ENCODE results near the gene PDGFD.

The PDGFD gene

GRCh38 chr11:103888541-103888951 is 275.4 kb downstream of the PDGFD start:
- no peak for DNase-seq (ENCODE audit: low spot score)

- DNase-seq (ENCODE audit: low spot score): no peak
Measured at GRCh38 chr11:103887001-103887658, 276.8 kb downstream of the PDGFD start.

DNA sequence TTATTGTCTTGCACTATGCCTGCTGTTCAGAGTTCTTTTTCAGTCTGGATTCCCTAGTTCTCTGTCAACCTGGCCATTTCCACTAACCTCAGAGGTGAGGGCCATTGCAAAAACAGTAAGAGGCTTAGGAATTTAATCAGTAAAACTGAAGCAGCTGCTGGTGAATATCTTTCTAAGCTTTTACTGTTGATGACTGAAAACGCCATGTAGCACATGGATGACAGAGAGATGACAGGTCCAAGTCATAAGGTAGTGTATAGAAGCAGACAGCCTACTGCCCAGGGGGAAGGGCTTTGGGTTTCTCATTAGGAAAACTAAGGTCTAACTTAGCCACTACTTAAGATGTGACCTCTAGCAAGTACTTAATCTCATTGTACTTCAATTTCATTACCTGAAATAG is 280.1 kb downstream of the PDGFD start:
- DNase-seq (ENCODE audit: low spot score): no peak

DNA sequence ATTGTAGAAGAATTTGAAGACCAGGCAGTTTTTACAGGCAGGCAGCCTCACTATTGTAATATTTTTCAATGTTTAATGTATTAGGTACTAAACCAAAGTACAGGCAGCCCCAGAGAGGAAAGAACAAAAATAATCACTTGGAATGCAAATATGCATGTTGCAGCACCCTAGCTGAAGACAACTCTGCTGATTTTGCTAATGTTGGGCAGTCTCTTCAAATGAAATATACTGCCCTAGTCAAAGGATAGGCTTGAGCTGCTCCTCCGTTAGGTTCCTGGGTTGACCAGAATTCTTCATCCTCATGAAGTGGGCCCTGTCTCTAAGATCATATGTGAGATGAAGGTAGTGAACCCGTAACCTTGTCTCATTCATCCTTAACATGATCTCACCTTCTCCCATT is 280.7 kb downstream of the PDGFD start:
- DNase-seq (ENCODE audit: low spot score): no peak

GRCh38 chr11:103881584-103881983 is 282.4 kb downstream of the PDGFD start:
- no peak for DNase-seq (ENCODE audit: low spot score)

GRCh38 chr11:103880968-103881367 is 283.0 kb downstream of the PDGFD start:
- DNase-seq (ENCODE audit: low spot score): no peak

DNA sequence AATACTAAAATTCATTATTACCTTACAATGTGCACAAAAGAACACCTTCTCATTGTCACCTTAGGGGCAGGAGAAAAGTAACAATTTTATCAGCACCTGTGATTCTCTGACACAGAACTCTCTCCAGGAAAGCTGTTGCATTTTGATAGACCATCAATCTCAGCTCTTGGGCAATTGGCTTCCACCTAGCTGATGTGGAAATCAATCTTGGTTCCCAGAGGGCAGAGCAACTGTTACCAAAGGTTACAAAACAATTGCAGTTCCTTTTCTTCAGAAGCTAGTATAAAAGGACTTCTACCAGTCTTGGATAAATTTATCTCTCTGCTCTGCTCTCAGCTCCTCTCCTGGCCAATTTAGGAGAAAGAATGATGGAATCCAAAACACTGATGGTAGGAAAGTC is 285.3 kb downstream of the PDGFD start:
- no peak for DNase-seq (ENCODE audit: low spot score)

DNA sequence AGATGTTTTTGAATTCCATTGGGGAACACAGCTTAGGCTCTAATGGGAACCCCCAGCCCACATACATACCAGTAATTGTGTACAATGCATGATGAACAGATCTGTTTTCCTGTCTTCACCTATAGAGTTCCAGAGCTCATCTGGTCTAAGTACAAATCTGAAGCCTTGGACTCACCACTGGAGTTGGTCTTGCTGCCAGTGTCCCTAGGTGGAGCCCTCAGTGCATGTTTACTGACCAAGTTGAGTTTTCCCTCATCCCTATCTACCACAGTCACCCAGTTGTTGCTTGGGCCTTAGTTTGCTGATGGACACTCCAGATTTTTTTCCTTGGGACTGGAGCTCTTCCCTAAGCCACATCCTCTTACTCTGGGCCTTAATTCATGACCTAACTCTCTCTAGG is 286.7 kb downstream of the PDGFD start:
- no peak for DNase-seq (ENCODE audit: low spot score)

GRCh38 chr11:103875855-103876510 is 288.0 kb downstream of the PDGFD start:
- no peak for DNase-seq (ENCODE audit: low spot score)

- no peak for DNase-seq (ENCODE audit: low spot score)
Measured at GRCh38 chr11:103872748-103873147, 291.2 kb downstream of the PDGFD start.

DNA sequence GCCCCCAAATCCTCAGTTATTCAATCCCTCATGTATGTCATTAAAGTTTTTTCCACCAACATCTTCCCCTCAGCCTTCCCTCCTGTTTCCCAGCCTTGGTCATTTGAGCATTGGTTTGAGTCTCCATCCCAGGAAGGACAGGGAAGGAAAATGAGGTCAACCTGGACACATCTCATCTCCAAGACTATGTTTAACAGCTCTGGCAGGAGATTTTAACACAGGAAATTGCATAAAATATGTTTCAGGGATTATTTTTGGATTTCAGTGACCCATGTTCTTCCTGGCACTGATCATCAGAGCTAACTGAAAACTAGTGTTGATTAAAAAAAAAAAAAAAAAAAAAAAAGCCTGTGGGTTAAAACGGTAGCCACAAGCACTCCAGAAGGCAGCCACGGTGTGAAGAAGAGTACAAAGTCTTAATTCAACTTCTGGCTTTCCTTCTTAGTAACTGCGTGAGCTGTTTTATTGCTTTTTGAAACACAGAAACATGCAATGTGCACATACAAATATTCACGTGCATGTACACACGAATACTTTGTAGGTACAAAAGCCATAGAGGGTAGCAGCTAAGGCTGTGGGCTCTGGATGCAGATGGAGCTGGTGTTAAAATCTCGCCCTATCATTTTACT is 291.9 kb downstream of the PDGFD start:
- DNase-seq (ENCODE audit: low spot score): no peak

DNA sequence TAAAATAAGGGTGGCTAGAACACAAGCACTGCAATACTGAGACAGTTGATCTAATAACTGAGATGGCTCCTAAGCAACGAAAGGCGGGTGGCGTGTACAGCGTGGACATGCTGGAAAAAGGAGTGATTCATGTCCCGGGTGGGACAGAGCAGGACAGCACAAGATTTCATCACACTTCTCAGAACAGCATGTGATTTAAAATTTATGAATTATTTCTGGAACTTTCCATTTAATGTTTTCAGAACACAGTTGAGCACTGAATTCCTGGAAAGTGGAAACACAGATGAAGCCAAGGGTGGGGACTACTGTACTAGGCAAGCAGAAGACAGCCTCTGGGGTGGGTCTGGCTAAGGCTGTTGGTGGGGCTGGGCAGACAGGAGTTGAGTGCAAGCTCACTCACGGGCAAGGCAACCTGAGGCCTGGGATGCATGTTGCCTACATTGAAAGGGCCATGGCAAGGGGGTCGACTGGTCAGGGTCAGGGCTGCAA is 293.1 kb downstream of the PDGFD start:
- DNase-seq (ENCODE audit: low spot score): no peak

GRCh38 chr11:103867481-103867880 is 296.5 kb downstream of the PDGFD start:
- no peak for DNase-seq (ENCODE audit: low spot score)

GRCh38 chr11:103863497-103863896 is 300.4 kb downstream of the PDGFD start:
- DNase-seq (ENCODE audit: low spot score): no peak

- no peak for DNase-seq (ENCODE audit: low spot score)
Measured at GRCh38 chr11:103862802-103863174, 301.2 kb downstream of the PDGFD start.

GRCh38 chr11:103862094-103862801 is 301.7 kb downstream of the PDGFD start:
- no peak for DNase-seq (ENCODE audit: low spot score)
